HG03432 (cell line): ENCODE data around the gene KNG1.

Source experiments
- ATAC-seq: cut with Tn5 transposase; IDR thresholded peaks from one replicate; pipeline ENCODE4 v1.9.1; 2021; ENCODE audit warnings: mild to moderate bottlenecking, moderate library complexity; ENCODE audit not compliant: unreplicated experiment

Gene KNG1

DNA sequence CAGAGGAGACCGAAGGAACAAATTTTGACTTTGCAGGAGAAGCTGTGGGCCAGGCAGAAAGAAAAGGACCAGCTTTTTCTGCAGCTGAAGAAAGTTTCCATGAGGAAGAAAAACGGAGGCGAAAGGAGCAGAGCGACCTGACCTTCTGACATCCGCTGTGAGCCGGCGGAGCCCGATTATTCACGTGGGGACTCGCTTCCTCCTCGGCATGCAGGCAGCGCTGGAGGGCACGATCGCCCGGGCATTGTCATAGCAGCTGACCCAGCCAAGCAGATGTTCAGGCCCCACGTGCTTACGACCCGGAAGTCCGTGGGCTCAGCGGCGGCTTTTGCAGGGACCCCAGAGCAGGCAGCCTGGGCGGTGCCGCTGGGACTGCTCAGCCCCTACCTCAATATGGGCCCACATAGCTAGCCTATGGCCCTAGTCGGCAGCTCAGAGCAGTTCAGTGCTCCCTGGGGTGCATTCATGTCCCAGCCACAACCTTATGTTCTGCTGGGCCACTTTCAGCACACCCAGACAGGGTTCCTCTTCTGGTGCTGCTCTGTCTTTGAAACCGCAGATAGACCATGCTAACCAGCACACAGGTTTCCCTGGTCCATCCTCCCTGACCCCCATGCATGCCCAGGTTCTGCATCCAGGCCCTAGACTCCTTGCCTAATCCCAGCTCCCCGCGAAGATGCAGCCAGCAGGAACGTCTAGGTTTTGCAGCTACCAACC, 55.7 kb downstream of the KNG1 start:
- ATAC-seq: peak; percentile 95

DNA sequence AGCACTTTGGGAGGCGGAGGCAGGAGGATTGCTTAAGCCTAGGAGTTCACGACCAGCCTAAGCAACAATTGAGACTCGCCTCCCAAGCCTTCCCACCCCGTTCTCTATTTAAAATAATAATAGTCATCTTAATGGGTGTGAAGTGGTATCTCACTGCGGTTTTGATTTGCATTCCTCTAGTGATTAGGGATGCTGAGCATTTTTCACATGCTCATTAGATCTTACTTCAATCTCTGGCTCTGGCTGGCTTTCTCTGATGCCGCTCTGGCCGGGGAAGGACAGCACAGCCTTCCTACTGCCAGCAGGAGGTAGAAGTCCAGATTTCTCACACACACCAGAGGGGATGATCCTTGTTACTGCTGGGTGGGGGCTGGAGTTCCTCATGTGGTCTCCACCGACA, 58.8 kb downstream of the KNG1 start:
- ATAC-seq: no peak

DNA sequence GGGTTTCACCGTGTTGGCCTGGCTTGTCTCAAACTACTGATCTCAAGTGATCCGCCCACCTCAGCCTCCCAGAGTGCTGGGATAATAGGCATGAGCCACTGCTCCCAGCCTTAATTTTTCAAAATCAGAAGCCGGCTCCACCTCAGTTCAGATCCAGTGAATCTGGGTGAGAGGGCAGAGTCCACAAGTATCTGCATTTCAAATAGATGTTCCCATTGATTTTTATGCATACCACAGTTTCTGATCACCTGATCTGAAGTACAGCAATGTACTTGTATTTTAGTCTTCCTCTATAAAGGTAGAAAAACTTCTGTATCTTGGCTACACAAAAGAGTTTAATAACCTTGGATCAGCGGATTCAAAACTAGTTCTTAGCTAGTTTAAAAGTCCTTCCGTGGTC, 62.0 kb downstream of the KNG1 start:
- no peak for ATAC-seq

DNA sequence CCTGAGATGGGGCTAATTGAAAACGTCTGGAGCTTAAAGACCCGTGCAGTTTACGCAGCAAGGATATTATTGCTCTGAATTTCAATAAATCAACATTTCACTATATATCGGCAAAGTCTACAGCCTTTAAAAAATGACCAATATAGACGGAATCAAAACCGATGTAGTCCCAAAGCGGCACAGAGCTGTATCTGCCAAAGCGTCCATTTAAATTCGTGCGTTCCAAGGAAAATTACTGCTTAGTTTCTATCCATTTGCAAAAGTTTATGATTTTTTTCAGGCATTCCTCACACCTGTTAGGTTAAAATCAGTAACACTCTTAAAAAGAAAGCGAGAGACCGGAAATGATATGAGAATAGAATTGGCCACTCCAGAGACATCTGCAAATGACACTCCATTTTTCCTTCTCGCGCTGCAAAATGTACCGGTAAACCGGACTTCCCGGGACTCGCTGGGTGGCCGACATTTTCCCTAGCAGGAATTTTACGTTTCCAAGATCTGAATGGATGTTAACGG, 65.4 kb downstream of the KNG1 start:
- ATAC-seq: peak; percentile 23

DNA sequence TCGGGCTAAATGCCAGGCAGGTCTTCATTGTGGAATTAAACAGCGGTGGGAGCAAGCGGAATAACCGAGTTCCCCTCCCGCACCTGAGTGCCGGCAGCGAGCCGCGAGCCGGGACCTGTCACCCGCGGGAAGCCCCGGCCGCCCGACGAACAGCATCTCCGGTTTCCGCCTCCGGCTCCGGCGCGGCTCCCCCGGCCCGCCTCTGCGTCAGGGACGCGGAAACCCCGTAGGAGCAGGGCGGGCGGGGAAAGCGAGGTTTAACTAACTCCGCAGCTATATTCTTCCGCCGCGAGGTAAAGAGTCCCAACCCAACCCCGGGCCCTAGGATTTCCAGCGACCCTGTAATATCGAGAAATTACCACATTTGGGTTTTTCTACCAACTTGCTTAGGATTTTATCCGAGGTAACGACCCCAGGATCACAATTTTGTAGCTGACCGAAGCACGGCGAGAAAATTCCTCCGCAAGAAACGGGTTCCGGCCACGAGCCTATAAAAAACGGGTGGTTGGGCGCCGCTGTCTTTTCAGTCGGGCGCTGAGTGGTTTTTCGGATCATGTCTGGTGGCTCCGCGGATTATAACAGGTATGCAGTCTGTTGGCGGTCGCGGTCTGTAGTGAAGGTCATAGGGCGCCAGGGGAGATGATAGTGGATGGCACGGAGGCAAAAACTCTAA, 66.0 kb downstream of the KNG1 start, which contains the start of gene EIF4A2:
Gene EIF4A2, plus strand, starts transcription at position 520 of the 673 bp plus-strand sequence. Its CDS starts 34 bp downstream, at position 554.
- ATAC-seq: peak; percentile 70

DNA sequence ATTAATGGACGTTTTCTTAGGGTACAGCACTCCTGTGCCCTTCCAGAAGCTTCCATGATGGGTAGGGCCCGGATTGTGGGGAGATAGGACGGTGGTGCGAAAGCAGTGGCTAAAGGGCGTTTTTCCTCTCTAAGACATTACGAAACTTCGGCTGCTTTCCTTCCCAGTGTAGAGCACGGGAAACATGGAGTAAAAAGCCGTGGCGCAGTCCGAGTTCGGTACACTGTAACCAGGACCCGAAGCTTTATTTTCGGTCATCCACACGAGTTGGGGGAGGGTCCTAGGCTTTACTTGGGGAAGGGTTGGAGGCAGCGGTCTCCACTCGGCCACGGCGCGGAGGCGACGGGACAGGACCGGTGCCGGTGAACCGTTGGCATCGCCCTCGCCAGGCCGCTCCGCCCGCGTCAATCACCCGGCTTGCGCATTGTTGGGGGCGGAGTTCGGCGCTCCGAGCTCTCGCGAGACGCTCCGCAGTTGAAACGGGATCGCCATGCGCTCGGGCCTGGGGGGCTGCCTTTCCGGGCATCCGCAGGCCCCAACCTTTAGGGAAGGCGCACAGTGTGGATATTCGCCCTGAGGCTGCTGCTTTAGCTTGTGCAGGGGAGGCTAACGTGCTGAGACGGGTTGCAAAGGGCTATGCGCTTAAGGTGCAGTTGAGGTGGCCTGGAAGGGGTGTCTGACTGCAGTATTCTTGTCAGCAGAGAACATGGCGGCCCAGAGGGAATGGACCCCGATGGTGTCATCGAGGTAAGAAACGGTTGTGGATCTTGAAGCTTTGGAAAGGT, 66.8 kb downstream of the KNG1 start:
- peak; percentile 65 for ATAC-seq

DNA sequence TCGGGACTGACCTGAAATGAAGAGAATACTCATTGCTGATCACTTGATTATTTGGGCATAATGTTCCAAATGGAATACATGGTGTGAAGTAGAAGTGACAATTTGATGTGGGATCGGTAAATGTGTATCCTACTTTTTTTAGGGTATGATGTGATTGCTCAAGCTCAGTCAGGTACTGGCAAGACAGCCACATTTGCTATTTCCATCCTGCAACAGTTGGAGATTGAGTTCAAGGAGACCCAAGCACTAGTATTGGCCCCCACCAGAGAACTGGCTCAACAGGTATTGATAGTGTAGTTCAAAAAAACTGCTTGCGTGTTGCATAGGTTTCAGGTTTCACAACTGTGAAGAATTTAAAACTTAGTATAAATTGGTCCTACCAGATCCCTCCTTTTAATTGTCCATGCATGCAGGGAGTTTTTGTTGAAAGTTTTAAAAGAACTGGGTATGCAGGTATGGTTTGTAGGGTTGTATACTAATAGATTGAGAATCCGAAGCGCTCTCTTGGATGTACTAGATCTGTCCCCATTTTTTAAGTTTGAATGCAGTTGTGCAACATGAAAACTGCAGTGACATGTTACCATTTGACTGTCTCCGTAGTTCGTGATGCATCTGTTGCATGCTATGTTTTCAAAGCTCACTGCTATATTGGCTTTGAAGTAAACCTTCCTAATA, 67.8 kb downstream of the KNG1 start:
- ATAC-seq: no peak

DNA sequence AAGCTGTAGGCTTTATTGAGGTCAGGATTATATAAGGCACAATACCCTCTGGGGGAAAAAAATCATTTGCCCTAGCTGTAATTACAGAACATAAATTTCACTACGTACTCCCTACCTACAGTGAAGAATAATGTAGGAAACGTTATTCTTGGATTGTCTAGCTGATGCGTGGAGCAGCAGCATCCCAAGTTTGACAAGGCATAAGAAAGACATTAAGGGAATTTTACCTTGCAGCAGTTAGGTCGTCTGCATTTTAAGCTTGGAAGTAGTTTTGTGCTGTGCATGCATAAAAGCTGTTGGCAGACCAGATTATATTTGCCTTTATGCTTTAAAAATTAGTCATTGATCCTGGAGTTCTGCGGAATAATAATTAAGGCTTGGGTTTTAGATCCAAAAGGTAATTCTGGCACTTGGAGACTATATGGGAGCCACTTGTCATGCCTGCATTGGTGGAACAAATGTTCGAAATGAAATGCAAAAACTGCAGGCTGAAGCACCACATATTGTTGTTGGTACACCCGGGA, 68.4 kb downstream of the KNG1 start:
- no peak for ATAC-seq

DNA sequence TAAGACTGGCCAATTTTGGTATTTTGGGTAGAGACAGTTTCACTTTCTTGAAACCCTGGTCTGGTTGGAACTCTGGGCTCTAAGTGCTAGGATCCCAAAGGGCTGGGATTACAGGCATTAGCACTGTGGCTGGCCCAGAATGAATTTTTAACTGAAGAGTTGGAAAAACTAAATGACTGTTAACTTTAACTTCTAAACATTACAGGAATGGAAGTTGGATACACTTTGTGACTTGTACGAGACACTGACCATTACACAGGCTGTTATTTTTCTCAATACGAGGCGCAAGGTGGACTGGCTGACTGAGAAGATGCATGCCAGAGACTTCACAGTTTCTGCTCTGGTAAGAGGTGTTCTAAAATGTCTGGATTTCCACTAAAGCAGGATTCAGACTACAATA, 69.8 kb downstream of the KNG1 start:
- ATAC-seq: no peak

DNA sequence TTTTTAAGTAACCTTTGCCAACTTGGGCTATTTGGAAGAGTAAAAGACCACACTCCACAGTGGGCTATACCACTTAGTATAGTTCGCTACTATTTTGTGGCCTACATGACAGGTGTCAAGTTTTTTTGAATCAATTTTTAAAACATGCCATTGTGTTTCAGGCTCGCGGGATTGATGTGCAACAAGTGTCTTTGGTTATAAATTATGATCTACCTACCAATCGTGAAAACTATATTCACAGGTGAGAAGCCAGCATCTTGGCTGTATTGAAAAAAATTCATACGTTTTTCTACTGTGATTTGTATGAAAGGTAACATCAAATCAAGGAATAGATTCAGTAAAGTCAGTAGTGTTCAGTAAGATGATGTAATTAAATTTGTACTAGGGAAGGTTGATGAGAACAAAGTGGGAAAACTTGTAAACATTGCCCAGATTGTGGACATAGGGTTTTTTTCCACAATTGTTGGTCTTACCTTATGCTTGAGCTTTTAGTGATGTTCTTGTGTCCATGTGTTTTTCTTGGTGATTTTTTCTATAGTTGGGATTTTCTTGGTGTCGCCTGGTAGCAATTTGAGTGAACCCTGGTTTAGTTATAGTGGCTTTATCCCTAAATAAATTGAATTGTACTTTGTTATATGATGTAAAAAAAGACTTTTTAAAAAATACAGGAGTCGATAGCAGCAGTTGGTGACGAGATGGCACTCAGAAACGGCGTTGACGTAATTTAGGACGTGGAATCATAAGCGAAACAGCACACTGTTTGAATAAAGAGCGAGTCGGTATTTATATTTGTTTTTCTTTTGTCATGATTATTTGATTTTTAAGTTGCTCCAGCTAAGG, 70.7 kb downstream of the KNG1 start:
- no peak for ATAC-seq

DNA sequence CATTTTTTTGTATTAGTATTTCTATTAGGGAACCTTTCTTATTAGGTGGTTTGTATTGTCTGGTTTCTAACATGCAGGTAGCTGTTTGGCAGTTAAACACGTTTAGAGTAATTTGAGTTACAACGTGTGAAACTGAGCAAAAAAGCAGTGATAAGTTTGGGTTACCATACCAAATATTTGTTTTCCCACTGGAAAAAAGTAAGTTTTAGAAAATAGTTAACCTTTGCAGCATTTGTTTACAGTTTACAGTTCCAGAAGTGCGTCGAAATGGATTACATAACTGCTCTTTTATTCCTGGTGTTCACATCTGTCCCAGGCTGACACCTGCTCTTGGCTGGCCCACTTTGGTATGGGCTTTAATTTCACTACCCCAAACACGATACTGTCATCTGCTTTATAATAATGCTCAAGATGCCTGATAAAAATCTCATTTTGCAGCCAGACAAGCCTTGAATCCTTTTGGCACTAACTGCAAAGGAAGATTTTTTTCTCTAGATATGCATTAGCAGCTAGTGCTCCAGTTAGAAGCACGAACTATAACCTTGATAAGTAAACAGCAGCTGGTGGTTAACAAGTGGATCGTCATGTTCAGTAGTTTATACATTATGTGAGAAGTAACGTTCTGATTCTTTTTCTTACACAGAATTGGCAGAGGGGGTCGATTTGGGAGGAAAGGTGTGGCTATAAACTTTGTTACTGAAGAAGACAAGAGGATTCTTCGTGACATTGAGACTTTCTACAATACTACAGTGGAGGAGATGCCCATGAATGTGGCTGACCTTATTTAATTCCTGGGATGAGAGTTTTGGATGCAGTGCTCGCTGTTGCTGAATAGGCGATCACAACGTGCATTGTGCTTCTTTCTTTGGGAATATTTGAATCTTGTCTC, 71.6 kb downstream of the KNG1 start:
- no peak for ATAC-seq

DNA sequence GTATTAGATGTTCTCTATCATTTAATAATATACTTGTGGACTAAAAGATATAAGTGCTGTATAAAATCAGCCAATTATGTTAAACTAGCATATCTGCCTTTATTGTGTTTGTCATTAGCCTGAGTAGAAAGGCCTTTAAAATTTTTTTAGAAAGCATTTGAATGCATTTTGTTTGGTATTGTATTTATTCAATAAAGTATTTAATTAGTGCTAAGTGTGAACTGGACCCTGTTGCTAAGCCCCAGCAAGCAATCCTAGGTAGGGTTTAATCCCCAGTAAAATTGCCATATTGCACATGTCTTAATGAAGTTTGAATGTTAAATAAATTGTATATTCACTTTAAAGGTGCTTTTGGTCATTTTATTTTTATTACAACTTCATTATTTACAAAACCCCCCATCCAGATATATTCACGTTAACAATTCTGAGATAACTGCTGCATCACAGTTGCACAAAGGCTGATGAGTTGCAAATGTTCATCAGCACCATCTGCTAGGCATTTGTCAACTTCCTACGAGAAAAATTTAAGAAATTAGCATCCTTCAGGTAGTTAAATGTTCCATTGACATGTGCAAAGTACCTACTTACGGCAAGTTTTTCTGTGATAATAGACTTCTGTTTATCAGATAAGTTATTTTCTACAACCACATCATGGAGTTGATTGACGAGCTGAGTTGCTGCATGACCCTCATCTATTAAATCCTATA, 72.5 kb downstream of the KNG1 start:
- ATAC-seq: no peak

DNA sequence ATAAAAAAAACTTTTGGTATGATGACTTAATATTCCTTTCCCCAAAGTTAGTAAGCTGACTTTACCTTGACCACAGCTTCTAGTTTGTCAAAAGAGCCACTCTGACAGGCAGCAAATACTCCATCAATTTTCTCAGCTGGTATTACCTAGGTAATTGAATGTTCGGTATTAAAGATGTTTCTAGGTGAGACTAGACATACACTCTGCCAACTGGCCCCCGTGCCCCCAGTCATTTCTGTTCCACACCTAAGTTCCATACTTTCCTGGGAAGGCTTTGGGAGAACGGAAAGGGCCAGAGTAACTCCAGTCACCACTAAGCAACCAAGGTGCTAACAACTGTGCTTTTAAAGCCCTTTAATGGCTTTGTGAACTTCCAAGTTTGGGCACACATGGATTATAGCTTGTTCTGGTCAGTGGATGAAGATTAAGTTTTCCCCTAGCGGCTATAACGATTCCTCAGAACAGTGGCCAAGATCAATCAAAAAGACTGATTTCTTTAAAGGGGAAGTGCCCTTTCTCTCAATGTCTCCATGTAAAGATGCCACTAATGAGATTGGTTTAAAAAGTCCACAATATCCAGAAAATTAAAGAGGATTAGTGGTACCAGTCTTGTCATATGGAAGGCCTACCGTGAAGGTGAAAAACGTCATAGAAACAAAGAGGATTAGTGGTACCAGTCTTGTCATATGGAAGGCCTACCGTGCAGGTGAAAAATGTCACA, 73.3 kb downstream of the KNG1 start:
- ATAC-seq: no peak
